LNCaP clone FGC (cell line): Measurements from ENCODE around the gene PGBD1.
"Not testable (repeated sequence)": the region's sequence is repeated elsewhere in the genome, so short reads cannot be mapped to it uniquely, and the experiment has no call there.

Experiments used
- DNase-seq: peaks from one replicate; pipeline ENCODE4 v3.0.0-alpha.2; 2011; ENCODE audit warnings: low read depth
- H3K4me3 ChIP-seq: 2 replicates; pipeline ENCODE4 v1.5.1; 2011; ENCODE audit warnings: mild to moderate bottlenecking, low read depth, low read length, control low read depth
- CTCF ChIP-seq: IDR thresholded peaks from 2 replicates; pipeline ENCODE4 v1.5.1; 2012; ENCODE audit warnings: mild to moderate bottlenecking; ENCODE audit not compliant: control insufficient read depth, insufficient read depth; ENCODE audit errors: extremely low read depth

The PGBD1 gene

DNA sequence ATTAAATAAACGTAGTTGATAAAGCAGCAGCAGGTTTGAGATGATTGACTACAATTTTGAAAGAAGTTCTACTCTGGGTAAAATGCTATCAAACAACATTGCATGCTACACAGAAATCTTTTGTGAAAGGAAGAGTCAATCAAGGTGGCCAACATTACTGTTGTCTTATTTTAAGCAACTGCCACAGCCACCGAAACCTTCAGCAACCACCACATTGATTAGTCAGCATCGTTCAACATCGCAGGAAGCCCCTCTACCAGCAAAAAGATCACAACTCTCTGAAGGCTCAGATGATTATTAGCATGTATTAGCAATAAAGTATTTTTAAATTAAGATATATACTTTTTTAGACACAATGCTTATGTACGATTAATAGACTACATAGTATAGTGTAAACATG lies 14.0 kb downstream of the PGBD1 start:
- no peak overlapping the region for H3K4me3 ChIP-seq
- no peak for TF ChIP-seq CTCF
- no peak for DNase-seq

- no peak overlapping the region for H3K4me3 ChIP-seq
- no peak for TF ChIP-seq CTCF
- no peak for DNase-seq
Measured at GRCh38 chr6:28296520-28297060, 15.2 kb downstream of the PGBD1 start.

- no peak for DNase-seq
- no peak overlapping the region for H3K4me3 ChIP-seq
- no peak for TF ChIP-seq CTCF
Measured at GRCh38 chr6:28303570-28303969, 22.2 kb downstream of the PGBD1 start.

DNA sequence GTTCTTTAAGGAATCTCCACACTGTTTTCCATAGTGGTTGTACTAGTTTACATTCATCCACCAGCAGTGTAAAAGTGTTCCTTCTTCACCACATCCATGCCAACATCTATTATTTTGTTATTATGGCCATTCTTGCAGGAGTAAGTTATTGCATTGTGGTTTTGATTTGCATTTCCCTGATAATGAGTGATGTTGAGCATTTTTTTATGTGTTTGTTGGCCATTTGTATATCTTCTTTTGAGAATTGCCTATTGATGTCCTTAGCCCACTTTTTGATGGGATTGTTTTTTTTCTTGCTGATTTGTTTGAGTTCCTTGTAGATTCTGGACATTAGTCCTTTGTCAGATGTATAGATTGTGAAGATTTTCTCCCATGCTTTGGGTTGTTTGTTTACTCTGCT lies 25.0 kb downstream of the PGBD1 start:
- DNase-seq, H3K4me3 ChIP-seq: not testable (repeated sequence)

DNA sequence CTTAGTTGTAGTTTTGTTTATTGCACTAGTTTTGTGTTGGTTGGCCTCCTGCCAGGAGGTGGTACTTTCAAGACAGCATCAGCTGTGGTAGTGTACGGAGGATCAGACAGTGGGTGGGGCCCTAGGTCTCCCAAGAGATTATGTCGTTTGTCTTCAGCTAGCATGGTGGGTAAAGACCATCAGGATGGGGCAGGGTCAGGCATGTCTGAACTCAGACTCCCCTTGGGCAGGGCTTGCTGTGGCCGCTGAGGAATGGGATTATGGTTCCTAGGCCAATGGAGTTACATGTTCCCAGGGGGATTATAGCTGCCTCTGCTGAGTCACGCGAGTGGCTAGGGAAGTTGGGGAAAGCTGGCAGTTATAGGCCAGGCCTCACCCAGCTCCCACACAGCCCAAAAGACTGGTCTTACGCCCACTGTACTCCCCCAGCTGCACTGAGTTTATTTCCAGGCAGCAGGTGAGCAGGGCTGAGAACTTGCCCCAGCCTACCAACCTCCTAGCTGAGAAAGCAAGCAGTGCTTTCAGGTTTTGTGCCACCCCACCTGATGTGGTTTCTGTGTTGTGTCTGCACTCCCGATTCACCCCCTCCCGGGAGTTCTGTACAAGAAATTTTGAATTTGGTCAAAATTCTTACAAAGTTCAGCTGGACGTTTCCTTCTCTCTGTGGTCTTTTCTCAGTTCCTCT lies 29.9 kb downstream of the PGBD1 start:
- H3K4me3 ChIP-seq: no peak overlapping the region
- no peak for TF ChIP-seq CTCF
- DNase-seq: no peak

GRCh38 chr6:28312939-28313338 lies 31.6 kb downstream of the PGBD1 start:
- no peak for DNase-seq
- TF ChIP-seq CTCF: no peak
- H3K4me3 ChIP-seq: no peak overlapping the region

- no peak for DNase-seq
- H3K4me3 ChIP-seq: no peak overlapping the region
- TF ChIP-seq CTCF: no peak
Measured at GRCh38 chr6:28315628-28316027, 34.3 kb downstream of the PGBD1 start.

- not testable (repeated sequence) for DNase-seq
Measured at GRCh38 chr6:28317866-28318265, 36.5 kb downstream of the PGBD1 start.

More at GRCh38 chr6:28317866-28318265, 36.5 kb downstream of the PGBD1 start:
- not testable (repeated sequence) for H3K4me3 ChIP-seq
